Measurements from ENCODE around the gene NSUN5. TPM values are rescaled to one million over a fixed set of nuclear protein-coding genes. Genes with fewer than 3 reads are reported as not detected.

The NSUN5 gene
- total RNA-seq, 1 experiment from 2014 or later, result 28.9 TPM

GRCh38 chr7:73345951-73346350 lies 37.3 kb upstream of the NSUN5 start:
- no peaks in the 10 kb centered on the region for H3K9me3 ChIP-seq (ENCODE audit: low read depth, low read length, poor library complexity, severe bottlenecking)
- CTCF ChIA-PET, result interaction anchor here (0.5 kb wide), 1 partner anchor 528 kb away, joined by 4 read pairs; no protein-coding TSS in a partner anchor

DNA sequence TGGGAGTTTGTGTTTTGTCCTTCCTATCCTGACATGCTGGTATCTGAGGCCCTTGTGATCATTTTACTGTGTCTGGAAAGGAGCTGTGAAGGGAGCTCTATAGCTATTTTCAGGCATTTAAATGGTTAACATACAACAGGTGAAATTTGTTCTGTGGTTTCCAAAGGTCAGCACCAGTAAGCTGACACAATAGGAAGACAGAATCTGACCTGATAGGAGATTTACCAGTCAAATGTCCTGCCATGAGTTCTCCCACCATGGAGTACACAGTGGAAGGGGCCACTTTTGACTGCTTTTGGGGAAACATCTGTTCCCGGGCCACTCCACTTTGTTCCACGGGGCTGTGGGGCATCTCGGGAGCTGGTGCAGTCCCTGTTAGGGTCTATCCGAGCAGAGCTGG lies 36.9 kb upstream of the NSUN5 start:
- TF ChIP-seq CTCF (conservative IDR thresholded peaks at IDR 0.05; ENCODE audit: low read depth, low read length), result no peak
- TF ChIP-seq EZH2 (IDR thresholded peaks at IDR 0.05; ENCODE audit: borderline replicate concordance, low read depth, low read length, poor library complexity, severe bottlenecking), result no peak
- Histone ChIP-seq H3K4me1 (ENCODE audit: insufficient read depth, low read length, poor library complexity, severe bottlenecking) (no peaks in the 10 kb centered on the region), H3K27me3 (replicated peaks; ENCODE audit: insufficient read depth, low read depth, low read length, poor library complexity) (no peaks in the 10 kb centered on the region), H3K36me3 (ENCODE audit: insufficient read depth, low read length, poor library complexity, severe bottlenecking) (no peaks in the 10 kb centered on the region), H3K4me3 (ENCODE audit: low read depth, low read length, poor library complexity, severe bottlenecking) (no peak overlapping the region), H3K27ac (ENCODE audit: low read depth, low read length, poor library complexity, severe bottlenecking) (no peak overlapping the region), H3K9me3 (ENCODE audit: low read depth, low read length, poor library complexity, severe bottlenecking) (no peaks in the 10 kb centered on the region)
- BruUV-seq (replicated peaks), result no TSS peak
- intact Hi-C loops (cut with micrococcal nuclease; ENCODE audit: unreplicated experiment), result no loop called here
- ChIA-PET POLR2A (ENCODE audit: low non-redundant PET) (no interaction called here), CTCF (interaction anchor here (0.5 kb wide), 1 partner anchor 528 kb away, joined by 4 read pairs; no protein-coding TSS in a partner anchor)
- no peak for DNase-seq (ENCODE audit: low spot score)

More at GRCh38 chr7:73345951-73346350, 37.3 kb upstream of the NSUN5 start:
- Histone ChIP-seq H3K27me3 (replicated peaks; ENCODE audit: insufficient read depth, low read depth, low read length, poor library complexity) (no peaks in the 10 kb centered on the region), H3K4me3 (ENCODE audit: low read depth, low read length, poor library complexity, severe bottlenecking) (no peak overlapping the region), H3K4me1 (ENCODE audit: insufficient read depth, low read length, poor library complexity, severe bottlenecking) (no peaks in the 10 kb centered on the region), H3K36me3 (ENCODE audit: insufficient read depth, low read length, poor library complexity, severe bottlenecking) (no peaks in the 10 kb centered on the region), H3K27ac (ENCODE audit: low read depth, low read length, poor library complexity, severe bottlenecking) (no peak overlapping the region)
- BruUV-seq (replicated peaks), result no TSS peak
- intact Hi-C loops (cut with micrococcal nuclease; ENCODE audit: unreplicated experiment), result no loop called here
- POLR2A ChIA-PET (ENCODE audit: low non-redundant PET), result no interaction called here
- DNase-seq (ENCODE audit: low spot score), result no peak
- TF ChIP-seq EZH2 (IDR thresholded peaks at IDR 0.05; ENCODE audit: borderline replicate concordance, low read depth, low read length, poor library complexity, severe bottlenecking) (no peak), CTCF (conservative IDR thresholded peaks at IDR 0.05; ENCODE audit: low read depth, low read length) (no peak)

GRCh38 chr7:73343671-73344380 lies 35.2 kb upstream of the NSUN5 start:
- Histone ChIP-seq H3K27ac (ENCODE audit: low read depth, low read length, poor library complexity, severe bottlenecking) (no peak overlapping the region), H3K4me1 (ENCODE audit: insufficient read depth, low read length, poor library complexity, severe bottlenecking) (no peaks in the 10 kb centered on the region), H3K9me3 (ENCODE audit: low read depth, low read length, poor library complexity, severe bottlenecking) (no peaks in the 10 kb centered on the region), H3K4me3 (ENCODE audit: low read depth, low read length, poor library complexity, severe bottlenecking) (no peak overlapping the region), H3K27me3 (replicated peaks; ENCODE audit: insufficient read depth, low read depth, low read length, poor library complexity) (no peaks in the 10 kb centered on the region), H3K36me3 (ENCODE audit: insufficient read depth, low read length, poor library complexity, severe bottlenecking) (no peaks in the 10 kb centered on the region)
- intact Hi-C loops (cut with micrococcal nuclease; ENCODE audit: unreplicated experiment), result loop anchor here (5.0 kb wide), 1 partner anchor 108 kb away; no protein-coding TSS in a partner anchor
- DNase-seq (ENCODE audit: low spot score), result no peak
- TF ChIP-seq EZH2 (IDR thresholded peaks at IDR 0.05; ENCODE audit: borderline replicate concordance, low read depth, low read length, poor library complexity, severe bottlenecking), result no peak
- TF ChIP-seq CTCF (conservative IDR thresholded peaks at IDR 0.05; ENCODE audit: low read depth, low read length), result no peak
- POLR2A ChIA-PET (ENCODE audit: low non-redundant PET), result no interaction called here
- BruUV-seq (replicated peaks), result no TSS peak
- CTCF ChIA-PET, result no interaction called here

Data from A673 (cell line).